8988T (cell line): Measurements from ENCODE around the gene MGST1.
"Not testable (repeated sequence)": the region's sequence is repeated elsewhere in the genome, so short reads cannot be mapped to it uniquely, and the experiment has no call there.

Source experiments
- DNase-seq: peaks from one replicate; pipeline ENCODE4 v3.0.0; 2011

The MGST1 gene

GRCh38 chr12:16358878-16359277 lies 11.4 kb downstream of the MGST1 start:
- no peak for DNase-seq

DNA sequence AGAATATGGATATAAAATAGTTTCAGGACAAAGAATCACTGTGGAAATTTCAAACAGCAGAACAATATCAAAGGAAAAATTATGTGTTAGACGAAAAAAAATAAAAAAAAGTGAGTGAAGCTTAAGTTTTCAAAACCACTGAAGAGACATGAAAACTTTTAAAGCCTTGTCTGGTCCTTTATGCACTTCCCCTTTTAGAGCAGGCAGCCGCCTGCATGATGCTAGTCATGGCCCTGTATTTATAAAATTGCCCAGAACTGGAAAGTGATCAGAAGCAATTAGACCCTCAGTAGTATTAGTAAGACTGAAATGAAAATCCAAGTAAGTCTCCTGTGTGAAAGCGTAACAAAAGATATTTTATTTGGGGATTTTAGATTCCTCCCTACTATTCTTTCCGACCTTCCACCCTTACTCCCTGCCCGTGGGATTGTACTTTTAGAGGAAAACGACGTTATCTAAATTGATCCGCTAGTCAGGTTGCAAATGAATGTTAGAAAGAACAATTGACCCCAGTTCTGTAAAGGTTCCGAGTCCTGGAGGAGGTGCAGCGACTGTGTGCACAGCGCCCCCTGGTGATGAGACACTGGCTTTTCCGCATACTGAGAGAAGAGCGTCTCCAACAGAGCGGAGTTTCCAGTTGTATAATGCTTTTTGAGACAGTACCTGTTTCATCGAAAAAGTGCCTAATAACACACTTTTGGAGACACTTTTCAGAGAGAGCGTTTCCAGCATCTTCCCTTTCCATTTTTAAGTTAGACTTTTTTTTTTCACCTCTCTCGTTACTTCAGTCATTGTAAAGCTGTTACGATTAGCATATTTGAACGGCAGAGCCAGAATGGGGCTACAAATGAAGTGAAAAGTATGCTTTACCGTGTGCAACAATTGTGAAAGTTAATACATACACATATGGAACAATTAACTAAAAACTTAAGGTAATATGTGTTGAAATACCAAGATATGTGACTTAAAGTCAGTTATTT lies 12.4 kb downstream of the MGST1 start:
- DNase-seq = peak; percentile 14

GRCh38 chr12:16361142-16361783 lies 13.8 kb downstream of the MGST1 start:
- no peak for DNase-seq

DNA sequence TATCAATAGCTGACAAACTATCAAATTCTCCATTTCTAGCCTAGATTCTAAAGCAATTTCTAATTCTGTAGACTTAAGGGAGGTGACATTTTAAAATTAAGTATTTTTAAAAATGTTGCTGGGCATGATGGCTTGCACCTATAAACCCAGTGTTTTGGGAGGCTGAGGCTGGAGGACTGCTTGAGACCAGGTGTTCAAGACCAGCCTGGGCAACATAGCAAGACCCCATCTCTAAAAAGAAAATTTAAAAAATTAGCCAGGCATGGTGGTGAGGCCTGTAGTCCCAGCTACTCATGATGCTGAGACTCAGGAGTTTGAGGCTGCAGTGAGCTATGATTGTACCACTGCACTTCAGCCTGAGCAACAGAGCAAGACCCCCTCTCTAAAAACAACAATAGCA lies 15.1 kb downstream of the MGST1 start:
- DNase-seq = no peak

DNA sequence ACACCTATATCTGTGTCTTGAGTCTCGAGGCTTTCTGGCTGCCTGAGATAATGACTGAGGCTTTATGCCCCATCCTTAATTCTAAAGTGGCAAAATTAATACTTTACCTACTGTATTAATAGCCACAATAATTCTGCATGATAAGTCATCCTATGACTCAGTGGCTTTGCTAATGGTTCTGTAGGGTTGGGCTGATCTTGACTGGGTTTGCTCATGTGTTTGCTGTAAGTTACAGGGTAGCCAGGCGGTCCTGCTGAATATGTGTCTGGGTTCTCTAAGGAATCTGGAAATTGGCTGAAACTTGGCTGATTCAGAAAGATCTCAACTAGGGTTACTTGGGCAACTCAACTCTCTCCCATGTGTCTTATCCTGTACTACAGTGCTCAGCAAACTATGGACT lies 21.7 kb downstream of the MGST1 start:
- DNase-seq = no peak

GRCh38 chr12:16370096-16370495 lies 22.7 kb downstream of the MGST1 start:
- no peak for DNase-seq

GRCh38 chr12:16382652-16383312 lies 35.3 kb downstream of the MGST1 start:
- not testable (repeated sequence) for DNase-seq

GRCh38 chr12:16384732-16385131 lies 37.3 kb downstream of the MGST1 start:
- DNase-seq = no peak

DNA sequence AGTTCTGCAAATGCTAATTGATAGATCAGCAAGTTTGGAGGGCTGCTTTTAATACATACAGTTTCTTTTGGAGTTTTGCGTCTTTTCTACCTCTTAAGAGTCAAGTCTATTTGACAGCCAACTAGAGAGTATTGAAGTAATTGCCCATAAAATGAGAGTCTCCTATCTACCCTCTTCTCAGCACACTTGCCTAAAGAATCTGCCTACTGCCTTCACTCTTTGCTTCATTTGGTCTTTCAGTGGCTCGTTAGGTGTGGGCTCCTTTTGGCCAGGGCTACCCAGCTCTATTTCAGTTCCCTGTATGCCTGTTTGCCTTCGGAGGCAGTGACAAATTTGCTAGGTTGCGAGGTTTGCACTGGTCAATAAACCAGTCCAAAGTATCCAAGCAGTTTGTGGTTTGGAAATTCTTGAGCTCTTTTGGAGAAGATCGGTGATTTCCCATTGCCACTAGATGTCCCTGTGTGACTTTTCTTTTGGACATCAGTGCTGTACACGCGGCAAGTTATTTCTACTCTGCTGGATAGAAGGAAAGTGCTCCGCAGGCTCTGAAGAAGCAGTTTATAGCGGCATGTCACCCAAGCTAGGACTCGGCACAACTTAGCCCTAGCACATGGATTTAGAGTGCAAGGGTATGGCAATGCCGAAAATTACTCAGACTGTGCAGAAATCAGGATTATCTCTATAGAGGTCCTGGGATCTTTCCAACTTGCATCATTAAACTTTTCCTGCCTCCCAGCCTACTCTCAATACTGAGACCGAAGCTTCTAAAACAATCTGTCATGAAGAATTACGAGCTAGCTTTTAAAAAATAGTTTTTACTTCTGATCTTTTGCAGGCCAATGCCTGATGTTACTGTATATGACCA lies 38.6 kb downstream of the MGST1 start:
- peak; percentile 8 for DNase-seq

GRCh38 chr12:16387919-16388318 lies 40.5 kb downstream of the MGST1 start:
- no peak for DNase-seq

DNA sequence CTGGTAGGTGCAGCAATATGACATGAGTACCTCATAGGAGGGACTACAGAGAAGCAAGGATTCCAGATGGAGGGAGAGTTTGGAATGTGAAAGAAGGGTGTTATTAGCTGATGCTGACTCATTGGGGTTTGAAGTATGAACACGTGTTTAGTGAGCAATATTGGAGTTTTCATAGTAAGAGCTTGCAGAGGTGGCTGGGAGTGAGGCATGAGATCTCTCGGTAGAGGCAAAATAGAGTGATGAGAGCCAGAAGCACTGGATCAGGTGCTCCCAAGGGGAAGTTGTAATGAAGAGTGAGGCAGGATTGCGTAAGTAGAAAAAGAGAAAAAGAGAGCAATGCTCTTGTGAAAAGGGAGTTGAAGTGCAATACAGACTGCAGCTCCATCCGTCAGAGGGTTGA lies 42.1 kb downstream of the MGST1 start:
- DNase-seq = no peak

DNA sequence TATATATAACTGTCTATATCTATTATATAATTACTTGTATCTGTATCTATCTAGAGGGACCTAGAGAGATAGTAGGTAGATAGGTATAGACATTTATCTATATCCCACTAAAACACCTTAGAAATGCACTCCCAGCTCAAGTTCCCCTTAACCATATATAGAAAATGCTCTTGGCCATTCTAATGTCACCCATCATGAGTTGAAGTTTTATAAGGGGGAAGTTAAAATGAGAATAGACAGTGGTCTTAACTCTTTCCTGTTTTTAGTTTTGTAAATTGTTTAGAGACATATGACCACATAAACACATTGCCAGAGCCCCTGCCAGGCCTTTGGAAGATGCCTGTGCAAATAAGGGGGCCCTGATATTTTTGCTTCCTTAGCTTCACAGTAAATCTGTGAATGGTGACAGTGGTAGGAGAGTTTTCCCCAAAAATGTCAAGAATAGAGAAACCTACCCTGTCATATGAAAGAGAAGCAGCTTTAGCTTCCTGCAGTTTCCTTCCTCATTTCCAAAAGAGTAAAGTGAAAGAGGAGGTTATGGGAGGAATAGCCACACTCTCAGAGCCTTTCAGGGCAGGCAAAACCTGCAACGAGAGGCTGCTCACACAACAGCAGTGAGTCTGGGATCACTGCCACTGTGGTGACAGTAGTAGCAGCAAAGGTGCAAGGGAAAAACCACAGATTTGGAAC lies 45.5 kb downstream of the MGST1 start:
- DNase-seq = no peak

- no peak for DNase-seq
Measured at GRCh38 chr12:16399101-16399500, 51.7 kb downstream of the MGST1 start.

DNA sequence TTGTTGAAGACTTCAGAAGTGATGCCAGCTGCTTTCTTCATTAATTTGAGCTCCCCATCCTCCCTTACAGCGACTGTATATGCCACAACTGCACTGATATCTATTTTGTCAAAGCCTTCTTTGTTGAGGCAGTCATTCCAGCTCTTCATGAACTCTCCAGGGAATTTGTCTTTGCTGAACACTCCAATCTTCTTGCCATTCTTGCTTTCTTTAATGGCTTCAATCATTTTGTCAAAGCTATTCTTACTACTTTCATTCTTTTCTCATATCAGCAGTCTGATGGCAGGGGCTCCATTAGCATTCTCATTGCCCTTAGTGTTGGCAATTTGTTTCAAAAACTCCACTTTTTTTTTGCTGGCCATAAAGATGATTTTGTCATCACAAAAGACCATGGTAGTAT lies 54.4 kb downstream of the MGST1 start:
- DNase-seq = not testable (repeated sequence)

DNA sequence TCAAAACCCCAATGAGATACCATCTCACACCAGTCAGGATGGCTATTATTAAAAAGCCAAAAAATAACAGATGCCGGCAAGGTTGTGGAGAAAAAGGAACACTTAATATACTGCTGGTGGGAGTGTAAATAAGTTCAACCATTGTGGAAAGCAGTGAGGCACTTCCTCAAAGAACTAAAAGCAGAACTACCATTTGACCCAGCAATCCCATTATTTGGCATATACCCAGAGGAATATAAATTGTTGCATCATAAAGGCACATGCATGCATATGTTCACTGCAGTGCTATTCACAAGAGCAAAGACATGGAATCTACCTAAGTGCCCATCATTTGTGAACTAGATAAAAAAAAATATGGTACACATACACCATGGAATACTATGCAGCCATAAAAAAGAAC lies 59.9 kb downstream of the MGST1 start:
- DNase-seq = no peak
